Measurements from ENCODE around the gene MMRN2.
A peak's percentile ranks its signal among the peaks of the same experiment; 100 is the strongest.
"Not testable (repeated sequence)": the region's sequence is repeated elsewhere in the genome, so short reads cannot be mapped to it uniquely, and the experiment has no call there.

The MMRN2 gene, protein sequence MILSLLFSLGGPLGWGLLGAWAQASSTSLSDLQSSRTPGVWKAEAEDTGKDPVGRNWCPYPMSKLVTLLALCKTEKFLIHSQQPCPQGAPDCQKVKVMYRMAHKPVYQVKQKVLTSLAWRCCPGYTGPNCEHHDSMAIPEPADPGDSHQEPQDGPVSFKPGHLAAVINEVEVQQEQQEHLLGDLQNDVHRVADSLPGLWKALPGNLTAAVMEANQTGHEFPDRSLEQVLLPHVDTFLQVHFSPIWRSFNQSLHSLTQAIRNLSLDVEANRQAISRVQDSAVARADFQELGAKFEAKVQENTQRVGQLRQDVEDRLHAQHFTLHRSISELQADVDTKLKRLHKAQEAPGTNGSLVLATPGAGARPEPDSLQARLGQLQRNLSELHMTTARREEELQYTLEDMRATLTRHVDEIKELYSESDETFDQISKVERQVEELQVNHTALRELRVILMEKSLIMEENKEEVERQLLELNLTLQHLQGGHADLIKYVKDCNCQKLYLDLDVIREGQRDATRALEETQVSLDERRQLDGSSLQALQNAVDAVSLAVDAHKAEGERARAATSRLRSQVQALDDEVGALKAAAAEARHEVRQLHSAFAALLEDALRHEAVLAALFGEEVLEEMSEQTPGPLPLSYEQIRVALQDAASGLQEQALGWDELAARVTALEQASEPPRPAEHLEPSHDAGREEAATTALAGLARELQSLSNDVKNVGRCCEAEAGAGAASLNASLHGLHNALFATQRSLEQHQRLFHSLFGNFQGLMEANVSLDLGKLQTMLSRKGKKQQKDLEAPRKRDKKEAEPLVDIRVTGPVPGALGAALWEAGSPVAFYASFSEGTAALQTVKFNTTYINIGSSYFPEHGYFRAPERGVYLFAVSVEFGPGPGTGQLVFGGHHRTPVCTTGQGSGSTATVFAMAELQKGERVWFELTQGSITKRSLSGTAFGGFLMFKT

DNA sequence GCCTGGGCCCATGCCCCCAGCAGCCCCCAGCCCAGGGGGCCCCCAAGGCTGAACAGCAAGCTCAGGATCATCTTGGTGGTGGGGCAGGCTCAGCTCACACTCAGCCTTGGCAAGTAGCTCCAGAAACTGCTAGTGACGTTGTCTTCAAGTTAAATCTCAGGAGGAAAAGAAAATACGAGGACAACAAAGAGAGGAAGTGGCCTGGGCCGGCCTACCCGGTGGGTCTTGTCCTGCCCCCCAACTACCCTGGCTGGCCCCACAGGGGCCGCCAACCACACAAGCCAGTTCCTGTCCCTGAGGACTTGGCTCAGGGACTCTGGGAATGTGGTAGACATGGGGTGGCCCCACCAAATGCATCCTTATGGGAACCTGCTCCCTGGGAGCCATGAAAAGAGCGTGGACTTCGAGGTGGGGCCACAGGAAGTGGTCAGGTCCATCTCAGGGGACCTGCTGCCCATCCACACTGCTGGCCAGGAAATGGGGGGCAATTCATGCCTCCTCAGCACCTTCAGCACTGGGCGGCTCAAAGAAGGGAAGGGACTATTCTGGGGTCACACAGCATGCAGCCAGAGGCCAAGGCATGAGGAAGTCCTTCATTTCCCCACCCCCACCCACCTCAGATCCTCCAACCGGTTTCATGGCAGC lies at the start of gene MMRN2:
MMRN2 (minus strand) TSS at position 145 of the 645 bp plus-strand sequence; CDS start at position 71, 74 bp downstream.
- no peak for DNase-seq

DNA sequence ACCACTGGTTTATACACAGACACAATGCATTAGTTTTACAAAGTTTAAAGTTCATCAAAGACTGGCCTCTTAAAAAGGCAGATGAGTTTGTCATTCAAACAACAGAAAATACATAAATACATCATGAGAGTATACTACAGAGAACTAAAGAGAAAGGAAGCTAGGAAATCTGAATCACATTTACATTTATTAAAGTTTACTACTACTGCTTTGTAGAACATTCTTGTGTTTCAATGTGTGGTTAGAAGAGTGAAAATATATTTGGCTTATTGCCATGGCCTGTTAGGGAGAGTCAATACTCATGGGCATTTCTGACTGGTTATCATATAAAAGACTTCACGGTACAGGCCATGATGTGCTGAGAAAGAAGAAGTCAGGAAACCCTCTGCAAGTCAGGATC lies 49.7 kb upstream of the MMRN2 start:
- not testable (repeated sequence) for DNase-seq

DNA sequence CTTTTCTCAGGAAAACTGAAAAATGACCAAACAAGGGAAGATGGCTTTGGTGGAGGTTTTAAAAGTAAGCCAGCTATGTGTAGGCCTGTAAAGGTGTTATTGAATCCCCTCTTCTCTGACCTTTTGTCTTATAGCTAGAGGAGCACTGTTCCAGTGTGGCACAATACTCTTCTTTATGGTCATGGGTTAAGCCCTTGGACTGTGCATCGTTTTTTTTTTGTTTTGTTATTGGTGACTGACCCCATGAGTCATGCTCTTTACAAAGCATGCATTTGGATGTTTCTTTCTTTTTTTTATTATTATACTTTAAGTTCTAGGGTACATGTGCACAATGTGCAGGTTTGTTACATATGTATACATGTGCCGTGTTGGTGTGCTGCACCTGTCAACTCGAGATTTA lies 43.1 kb upstream of the MMRN2 start:
- no peak for DNase-seq

DNA sequence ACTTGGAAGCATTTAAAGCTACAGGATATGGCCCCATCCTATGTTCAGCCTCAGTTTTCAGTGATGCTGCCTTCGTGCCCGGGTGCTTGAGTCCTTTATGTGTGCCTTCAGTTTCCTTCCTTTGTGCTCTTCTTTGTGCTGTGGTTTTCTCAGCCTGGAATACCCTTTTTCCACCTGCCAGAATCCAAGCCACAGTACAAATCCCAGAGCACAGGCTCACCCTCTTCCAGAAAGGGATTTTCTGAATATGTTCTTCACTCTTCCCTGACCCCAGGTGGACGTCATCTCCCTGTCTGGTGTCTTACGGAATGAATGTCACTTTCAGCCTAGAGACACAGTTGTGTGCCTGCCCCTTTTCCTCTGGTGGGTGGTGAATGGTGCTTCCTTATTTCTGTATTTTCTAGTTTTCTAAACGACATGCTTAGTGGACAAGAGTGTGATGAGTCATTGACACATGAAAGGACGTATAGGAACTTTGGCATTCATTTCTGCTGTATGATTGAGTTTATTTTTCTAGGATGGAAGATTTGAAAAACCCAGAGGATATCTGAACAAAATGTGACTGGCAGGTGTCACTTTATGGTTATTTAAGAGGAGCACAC lies 42.5 kb upstream of the MMRN2 start:
- peak; percentile 2 for DNase-seq

DNA sequence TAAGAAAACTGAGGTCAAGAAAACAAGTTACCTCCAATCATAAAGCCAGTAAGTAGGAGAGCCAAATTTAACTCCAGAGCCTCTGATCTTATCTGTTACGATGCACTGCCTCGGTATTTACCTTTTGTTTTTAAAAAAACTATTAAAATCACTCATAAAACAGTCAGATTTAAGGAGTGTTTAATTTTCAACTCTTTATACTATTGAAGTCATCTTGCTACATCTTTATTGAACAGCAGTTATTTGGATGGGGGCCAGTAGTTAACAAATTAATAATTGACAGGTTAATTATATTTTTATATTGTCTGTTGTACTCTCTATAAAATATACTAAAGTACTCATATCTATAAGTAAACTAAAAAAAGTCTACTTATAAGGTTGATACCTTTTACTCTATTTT lies 35.5 kb upstream of the MMRN2 start:
- DNase-seq, result no peak

DNA sequence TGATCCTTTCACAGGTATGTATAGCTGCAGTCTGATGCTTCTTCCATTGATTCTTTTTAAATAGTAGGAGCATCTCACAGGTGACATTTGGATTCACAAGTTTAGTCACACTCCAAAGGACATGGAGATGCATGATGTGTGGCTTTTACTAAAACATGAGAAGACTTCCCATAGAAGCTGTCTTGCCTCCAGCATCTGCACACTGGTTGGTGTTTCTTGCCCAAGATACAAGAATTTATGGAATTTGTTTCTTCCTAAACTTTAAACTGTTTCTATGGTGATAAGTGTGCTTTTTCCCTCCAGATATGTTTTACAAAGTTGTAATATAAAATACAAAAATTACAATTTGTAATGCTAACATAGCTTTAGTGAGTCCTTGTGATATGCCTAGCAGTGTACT lies 35.0 kb upstream of the MMRN2 start:
- no peak for DNase-seq

DNA sequence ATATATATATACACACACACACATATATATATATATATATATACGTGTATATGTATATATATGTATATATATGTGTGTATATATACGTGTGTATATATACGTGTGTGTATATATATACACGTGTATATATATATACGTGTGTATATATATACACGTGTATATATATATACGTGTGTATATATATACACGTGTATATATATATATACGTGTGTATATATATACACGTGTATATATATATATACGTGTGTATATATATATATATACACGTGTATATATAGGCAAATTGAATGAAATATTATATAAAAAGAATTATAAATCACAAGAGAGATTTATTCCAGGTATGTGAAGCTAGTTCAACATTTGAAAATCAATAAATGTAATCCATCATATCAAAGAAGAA lies 33.9 kb upstream of the MMRN2 start:
- DNase-seq, result not testable (repeated sequence)

DNA sequence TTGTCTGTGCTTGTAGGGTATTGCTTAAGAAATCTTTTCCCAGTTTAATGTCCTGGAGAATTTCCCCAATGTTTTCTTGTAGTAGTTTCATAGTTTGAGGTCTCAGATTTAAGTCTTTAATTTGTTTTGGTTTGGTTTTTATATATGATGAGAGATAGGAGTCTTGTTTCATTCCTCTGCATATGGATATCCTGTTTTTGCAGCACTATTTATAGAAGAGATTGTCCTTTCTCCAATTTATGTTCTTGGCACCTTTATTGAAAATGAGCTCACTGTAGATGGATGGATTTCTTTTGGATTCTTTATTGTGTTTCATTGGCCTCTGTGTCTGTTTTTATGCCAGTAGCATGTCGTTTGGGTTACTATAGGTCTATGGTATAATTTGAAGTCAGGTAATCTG lies 31.1 kb upstream of the MMRN2 start:
- DNase-seq, result no peak

DNA sequence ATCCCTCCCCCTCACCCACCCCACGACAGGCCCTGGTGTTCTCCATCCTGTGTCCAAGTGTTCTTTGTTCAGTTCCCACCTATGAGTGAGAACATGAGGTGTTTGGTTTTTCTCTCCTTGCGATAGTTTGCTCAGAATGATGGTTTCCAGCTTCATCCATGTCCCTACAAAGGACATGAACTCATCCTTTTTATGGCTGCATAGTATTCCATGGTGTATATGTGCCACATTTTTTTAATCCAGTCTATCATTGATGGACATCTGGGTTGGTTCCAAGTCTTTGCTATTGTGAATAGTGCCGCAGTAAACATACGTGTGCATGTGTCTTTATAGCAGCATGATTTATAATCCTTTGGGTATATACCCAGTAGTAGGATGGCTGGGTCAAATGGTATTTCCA lies 27.1 kb upstream of the MMRN2 start:
- DNase-seq, result not testable (repeated sequence)

DNA sequence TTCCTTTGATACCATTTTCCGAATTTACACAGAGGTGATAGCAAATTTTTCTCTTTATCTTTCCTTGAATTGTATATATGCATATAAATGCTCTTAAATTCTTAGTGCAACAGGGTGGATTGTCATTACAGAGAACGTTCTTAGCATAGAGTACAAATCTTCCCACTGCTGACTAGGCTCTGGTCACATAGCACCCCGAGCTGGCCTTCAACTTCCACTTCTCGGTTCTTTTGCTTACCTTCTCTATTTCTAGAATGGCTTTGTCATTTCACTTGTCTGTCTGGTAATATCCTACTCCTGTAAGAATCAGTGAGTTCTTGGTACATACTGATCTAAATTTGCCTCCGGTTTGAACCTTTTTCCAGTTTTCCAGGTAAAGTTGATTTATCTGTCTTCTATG lies 24.3 kb upstream of the MMRN2 start:
- DNase-seq, result no peak

DNA sequence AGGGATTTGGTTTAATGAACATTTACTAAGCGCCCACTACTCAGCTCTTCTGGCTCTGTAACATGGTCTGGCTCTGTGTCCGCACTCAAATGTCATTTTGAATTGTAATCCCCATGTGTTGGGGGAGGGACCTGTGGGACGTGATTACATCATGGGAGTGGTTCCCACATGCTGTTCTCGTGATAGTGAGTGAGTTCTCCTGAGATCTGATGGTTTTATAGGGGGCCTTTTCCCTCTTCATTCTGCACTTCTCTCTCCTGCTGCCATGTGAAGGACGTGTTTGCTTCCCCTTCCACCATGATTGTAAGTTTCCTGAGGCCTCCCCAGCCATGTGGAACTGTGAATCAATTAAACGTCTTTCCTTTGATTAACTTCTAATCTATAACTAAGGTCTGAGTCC lies 23.6 kb upstream of the MMRN2 start:
- DNase-seq, result not testable (repeated sequence)

DNA sequence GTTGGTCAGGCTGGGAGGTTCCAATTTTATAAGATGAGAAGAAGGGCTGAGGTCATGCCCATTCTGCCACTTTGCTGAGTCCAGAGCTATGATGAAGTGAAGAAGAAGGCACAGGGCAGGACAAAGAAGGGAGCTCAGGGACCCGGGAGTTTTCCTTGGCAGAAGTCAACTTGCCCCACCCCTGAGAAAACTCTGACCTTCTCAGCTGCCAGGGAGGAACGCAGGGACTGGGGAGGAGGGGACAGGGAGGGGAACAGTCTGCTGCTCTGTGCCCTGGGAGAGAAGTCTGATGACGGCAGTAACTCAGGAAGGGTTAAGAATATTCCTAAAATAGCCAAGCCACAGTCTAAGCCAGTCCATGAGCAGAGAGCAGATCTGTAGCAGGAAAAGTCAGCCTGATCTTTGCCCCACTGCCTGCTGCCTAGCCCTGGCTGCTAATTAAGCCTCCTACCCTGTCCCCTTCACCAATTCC lies 22.6 kb upstream of the MMRN2 start:
- DNase-seq, result no peak

DNA sequence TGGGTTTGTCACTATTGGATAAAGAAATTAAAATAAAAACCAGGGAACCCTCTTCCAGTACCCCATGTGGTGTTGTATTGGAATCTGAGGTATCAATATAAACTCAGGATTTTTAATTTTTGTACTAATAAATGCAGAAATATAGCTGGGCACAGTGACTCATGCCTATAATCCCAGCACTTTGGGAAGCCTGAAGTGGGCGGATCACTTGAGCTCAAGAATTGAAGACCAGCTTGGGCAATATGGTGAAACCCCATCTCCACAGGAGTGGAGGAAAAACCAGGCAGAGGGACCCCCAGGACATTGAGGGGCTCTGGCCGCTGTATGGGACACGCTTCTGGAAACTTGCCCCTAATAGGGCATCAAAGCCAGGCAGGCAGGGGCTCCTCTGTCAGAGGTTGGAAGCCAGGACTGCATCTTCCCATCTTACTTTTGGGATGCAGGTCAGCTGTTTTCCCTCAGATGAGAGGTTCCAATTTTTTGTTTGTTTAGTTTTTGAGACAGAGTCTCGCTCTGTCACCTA lies 21.9 kb upstream of the MMRN2 start:
- DNase-seq, result no peak

DNA sequence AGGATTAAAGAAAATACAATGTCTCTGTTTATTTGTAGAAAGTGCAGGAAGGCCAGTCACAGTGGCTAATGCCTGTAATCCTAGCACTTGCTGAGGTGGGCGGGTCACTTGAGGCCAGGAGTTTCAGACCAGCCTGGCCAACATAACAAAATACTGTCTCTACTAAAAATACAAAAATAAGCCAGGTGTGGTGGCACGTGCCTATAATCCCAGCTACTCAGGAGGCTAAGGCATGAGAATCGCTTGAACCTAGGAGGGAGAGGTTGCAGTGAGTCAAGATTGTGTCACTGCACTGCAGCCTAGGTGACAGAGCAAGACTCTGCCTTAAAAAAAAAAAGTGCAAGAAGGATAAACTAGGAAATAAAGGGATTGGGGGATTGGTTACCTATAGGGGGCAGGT lies 21.0 kb upstream of the MMRN2 start:
- not testable (repeated sequence) for DNase-seq

DNA sequence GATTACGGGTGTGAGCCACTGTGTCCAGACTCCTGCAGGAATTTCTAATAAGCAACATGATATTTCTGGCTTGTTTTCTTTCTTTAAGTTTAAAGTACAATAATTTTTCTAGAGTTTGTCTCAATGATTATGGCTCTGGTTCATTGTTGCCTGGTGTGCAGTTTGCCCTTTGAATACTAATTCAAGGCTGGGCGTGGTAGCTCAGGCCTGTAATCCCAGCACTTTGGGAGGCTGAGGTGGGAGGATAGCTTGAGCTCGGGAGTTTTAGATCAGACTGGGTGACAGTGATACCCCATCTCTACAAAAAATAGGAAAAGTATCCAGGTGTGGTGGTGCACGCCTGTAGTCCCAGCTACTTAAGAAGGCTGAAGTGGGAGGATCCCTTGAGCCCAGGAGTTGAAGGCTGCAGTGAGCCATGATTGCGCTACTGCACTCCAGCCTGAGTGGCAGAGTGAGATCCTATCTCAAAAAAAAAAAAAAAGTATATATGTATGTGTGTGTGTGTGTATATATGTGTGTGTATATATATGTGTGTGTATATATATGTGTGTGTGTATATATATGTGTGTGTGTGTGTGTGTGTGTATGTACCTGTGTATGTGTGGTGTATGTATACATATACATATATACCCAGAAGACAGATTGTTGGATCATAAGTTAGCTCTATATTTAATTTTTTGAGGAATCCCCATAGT lies 19.1 kb upstream of the MMRN2 start:
- no peak for DNase-seq

DNA sequence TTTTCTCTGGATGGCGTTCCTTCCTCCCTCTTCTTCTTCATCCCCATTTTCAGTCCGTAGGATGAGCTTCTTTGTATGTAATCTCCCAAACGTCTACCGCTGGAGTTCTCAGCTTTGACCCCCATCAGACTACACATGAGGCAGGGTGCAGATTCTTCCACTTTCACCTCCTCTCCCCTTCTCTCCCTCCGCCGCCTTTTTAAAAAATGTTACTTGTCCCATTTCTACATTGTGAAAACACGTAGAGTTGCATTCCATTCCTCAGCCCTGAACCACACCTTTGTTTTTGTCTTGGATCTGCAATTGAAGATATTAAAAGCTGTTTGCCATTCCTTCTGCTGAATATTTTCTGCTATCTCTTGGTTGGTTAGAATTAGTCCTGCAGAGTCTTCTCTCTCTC lies 17.1 kb upstream of the MMRN2 start:
- DNase-seq, result no peak

DNA sequence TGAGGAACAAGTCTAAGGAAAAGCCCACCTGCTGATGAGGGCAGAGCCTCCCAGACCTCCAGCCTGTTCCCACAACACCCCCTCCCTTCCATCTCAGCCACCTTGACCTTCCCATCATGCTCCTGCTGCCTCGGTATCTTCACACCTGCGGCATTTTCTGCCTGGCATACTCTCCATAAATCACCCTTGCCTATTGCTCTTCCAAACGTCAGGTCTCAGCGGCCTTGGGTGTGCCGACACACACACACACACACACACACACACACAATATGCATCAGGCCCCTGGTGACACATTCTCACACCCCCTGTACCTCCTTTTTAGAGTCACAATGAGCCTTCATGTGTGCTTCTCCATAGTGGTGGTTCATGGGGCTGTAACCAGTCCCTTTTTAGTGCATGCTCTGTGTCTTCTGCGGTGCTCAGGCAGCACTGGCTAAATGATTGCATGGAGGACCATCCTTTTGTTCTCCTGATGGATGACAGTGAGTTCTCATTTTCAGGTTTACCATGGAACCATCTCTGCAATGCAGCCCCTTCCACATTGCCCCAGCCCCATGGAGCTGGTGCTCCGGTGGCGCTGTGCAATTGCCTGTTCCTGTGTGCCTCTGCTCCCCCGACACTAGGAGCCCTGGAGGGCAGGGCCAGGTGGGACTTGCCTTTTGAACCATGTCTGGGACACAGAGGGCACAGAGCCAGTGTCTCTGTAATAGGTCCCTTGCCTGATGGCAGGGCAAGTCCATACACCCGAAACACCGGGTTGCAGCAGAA lies 15.4 kb upstream of the MMRN2 start:
- DNase-seq, result no peak

DNA sequence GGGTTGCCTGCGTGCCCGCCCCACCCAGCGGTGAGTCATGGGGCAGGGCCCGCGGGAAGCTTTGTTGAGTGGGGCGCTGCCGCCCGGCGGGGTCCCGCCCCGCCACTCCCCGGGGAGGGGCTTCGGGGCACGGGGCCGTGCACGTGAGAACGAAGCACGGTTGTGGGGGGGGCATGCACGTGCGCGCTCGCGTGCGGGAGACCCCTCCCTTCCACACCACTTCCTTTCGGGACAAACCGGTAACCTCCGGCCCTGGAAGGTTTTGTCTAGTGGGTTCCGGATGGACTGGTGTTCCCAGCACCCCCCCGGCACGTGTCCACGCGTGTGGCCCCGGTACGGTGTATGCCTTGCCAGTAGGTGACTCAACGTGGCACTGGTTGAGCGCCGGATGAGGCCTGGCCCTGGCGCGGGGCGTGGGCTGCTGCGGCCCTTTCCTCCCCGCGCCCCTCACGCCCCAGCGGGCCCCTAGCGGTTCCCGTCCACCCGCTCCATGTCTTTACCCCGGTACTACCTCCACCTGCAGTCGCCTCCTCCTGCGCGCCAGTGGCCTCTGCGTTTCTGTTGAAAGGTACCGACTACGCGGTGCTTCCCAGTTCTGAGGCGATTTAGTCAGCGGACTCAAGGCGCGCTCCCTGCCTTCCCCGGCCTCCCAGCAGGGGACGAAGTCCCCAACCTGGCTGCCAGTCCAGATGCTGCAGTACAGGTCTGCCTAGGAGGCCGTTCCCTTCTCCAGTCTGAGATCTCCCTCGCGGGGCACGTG lies 14.0 kb upstream of the MMRN2 start:
- no peak for DNase-seq

DNA sequence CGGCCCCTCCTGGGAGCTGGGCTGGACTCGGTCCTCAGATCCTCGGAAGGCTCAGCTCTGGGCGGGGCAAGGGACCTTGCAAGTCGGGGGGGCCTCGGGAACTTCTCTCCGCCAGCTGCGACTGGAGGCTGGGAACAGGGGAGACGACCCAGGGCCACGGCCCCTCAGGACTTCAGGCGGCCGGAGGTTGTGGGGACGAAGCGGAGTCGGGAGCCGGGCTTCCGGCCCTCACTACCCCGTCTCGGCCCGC lies 13.5 kb upstream of the MMRN2 start:
- no peak for DNase-seq

DNA sequence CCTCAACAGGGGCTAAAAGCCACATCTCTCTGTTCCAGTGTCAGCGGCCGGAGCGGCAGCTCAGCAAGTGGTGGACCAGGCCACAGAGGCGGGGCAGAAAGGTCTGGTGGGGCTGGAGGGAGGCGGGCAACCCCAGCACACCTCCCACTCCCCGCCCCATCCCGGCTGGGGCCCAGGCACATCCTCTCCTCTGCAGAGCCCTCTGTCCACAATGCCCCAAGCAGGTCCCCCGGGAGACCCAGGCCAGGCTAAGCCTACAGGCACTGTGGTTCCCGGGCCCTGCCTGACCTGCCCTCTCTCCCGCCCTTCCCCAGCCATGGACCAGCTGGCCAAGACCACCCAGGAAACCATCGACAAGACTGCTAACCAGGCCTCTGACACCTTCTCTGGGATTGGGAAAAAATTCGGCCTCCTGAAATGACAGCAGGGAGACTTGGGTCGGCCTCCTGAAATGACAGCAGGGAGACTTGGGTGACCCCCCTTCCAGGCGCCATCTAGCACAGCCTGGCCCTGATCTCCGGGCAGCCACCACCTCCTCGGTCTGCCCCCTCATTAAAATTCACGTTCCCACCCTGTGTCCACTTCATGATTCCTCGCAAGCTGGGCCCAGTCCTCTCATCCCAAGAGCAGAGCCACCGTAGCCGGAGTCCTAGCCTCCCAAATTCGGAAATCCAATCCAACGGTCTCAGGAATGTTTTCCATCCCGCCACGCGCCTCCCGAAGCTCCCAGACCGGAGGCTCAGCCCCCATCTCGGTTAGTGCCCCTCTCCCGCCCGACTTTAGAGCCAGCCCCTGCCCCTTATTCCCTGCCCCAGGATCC lies 13.0 kb upstream of the MMRN2 start:
- DNase-seq, result no peak

Data from SIG-M5 (cell line).